ENCODE results near the gene PPIL1.

DNA sequence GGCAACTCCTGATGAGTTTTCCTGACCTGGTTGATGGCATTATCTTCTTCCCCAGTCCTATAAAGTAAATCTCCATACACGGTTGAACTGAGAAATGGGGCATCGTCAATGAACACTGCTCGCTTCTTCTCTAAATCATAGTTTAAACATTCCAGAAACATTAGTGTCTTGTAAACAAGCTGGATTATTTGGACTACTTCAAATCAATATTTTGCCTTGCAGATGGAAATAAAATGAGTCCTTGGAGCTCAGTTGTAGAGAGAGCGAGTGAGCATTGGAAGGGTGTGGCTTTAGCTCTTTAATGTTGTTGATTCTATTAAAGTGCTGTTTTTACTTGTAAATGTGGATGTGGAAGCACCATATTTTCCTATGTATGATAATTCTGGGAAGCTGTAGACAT lies 29.5 kb upstream of the PPIL1 start:
- TF ChIP-seq, protein P1, sequence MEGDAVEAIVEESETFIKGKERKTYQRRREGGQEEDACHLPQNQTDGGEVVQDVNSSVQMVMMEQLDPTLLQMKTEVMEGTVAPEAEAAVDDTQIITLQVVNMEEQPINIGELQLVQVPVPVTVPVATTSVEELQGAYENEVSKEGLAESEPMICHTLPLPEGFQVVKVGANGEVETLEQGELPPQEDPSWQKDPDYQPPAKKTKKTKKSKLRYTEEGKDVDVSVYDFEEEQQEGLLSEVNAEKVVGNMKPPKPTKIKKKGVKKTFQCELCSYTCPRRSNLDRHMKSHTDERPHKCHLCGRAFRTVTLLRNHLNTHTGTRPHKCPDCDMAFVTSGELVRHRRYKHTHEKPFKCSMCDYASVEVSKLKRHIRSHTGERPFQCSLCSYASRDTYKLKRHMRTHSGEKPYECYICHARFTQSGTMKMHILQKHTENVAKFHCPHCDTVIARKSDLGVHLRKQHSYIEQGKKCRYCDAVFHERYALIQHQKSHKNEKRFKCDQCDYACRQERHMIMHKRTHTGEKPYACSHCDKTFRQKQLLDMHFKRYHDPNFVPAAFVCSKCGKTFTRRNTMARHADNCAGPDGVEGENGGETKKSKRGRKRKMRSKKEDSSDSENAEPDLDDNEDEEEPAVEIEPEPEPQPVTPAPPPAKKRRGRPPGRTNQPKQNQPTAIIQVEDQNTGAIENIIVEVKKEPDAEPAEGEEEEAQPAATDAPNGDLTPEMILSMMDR (IDR thresholded peaks at IDR 0.05) = no peak
- TF ChIP-seq POLR2A (IDR thresholded peaks at IDR 0.05) = no peak
